GM04503 (cell line): ENCODE measurements around the gene CSNK1G2.

Experiments
- DNase-seq: peaks from one replicate; pipeline ENCODE4 v3.0.0-alpha.2; 2012; ENCODE audit warnings: low read depth

CSNK1G2 gene

DNA sequence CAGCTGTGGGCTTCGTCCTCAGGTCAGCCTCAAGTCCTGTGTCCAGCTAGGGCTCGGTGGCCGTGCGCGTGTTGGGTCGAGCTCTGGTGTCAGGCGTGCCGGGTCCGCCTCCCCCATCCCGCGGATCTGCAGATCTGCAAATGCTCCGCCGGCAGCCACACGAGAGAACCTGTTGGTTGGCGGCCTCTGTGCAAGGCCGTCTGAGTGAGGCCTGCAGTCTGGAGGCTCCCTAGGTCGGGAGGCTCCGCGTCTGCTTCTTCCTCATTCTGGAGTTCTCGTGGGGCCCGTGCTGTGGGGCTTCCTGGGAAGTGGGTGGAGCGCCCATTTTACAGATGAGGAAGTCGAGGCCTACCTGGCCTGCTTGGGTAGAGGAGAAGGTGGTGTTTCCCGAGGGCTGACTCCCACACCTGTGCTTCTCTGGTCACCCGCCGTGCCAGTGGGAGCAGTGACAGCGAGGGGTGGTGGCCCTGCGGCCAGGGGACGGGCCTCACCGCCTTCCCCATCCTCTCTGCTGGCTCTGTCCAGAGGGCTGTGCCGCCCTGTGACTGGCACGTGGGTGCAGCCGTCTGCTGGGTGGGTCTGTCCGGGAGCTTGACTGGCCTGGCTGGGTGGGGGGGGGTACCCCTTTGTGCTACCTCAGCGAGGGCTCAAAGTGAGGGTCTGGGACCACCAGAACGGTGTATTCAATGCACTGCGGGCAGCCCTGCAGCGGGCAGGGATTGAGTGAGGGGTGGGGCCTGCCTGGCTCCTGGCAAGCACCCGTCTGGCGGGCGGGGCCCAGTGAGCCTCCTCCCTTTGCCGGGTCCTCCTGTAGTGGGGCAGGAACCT lies 3.3 kb downstream of the CSNK1G2 start:
- no peak for DNase-seq

DNA sequence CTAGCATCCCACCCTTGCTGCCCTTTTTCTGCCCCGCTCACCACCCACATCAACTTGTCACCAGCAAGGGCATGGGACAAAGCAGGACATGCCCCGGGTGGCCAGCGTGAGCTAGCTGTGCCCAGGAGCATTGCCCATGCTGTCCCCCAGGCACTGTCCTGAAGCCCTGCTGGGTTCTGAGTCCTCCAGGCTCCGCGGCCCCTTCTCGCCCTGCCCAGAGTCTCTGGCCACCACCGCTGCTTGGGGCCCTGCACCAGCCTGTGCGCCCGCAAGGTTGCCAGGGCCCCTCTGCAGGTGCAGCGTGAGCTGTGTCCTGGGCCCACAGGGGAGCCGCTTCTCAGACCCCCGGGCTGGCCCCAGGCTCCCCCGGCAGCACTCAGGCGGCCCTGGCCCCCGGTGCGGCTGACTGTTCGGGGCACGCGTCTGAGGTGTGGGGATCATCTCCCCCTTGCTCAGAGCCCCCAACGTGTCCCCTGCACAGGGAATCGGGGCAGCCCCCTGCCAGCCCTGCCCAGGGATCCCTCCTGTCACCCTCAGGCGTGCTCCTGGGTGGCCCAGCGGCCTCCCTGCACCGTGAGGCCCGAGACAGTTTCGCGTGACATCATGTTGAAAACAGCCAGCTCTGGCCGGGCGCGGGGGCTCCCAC lies 4.1 kb downstream of the CSNK1G2 start:
- DNase-seq, result no peak

DNA sequence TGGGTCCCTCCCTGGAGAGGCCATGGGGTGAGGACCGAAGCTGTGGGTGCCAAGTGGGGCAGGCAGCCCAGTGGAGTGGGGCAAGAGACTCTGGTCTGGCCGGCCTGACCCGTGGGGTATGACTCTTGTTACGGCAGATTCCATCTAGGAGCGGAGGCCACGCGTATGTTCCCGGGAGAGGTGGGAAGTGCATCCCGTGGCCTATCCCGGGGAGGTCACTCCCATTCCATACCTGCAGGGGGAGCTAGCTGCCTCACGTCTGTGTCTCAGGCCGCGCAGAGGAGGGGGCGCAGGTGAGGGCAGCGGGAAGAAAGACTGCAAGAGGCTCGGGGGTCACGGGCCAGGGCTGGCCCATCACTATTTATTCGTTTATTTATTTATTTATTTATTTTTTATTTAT lies 4.9 kb downstream of the CSNK1G2 start:
- DNase-seq, result no peak

DNA sequence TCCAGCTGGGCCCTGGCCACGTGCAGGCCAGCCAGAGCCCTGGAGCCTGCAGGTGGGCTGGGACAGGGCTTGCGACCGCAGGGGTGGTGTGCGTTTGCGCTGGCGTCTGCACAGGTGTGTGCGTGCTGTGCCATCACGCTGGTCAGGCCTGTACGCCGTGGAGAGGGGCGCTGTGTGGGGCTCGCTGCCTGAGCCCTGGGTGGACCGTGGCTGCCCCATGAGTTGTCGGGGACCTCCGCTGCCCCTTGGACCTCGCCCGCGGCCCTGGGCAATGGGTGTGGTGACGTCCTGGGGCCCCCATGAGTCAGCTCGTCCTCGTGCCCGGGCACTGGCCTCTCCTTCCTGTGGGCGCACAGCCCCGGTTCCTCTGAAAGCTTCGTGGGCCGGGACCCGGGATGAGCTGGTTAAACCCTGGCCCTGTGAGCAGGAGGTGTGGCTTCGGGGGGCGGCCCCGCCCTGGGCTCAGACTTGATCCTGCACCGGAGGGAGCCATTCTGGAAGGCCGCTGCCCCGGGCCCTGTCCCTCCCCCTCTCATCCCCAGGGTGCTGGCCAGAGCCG lies 6.8 kb downstream of the CSNK1G2 start:
- DNase-seq, result no peak

DNA sequence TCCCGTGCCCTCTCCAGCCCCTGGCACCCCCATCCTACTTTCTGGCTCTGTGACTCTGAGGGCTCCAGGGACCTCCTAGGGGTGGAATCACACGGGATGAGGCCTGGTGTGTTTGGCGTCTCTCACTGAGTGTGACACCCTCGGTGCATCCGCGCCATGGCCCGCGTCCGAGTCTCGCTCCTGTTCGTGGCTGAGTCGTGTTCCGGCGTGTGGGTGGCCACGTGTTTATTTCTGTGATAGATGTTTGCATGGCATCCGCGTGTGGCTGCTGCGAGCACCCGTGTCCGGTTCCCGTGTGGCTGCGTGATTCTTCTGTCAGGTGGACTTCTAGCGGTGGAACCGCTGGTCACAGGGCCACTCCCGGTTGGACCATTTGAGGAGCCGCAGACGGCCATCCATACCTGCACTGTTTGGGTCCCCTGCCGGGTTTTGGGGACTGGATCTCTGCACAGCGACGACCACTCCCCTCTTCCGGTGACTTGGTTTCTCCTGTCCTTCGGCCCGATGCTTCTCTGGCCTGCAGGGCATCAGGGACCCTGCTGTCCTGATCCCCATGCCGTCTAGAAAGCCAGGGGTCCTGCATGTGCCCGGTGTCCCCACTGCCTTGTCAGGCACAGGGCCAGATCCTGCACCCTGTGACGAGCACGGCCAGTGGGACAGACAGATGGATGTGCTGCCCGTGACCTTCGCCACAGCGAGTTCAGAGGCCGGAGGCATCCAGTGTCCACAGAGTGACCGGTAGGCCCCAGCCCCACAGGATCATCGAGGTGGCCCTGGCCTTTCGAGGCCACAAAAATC lies 8.5 kb downstream of the CSNK1G2 start:
- DNase-seq, result no peak

DNA sequence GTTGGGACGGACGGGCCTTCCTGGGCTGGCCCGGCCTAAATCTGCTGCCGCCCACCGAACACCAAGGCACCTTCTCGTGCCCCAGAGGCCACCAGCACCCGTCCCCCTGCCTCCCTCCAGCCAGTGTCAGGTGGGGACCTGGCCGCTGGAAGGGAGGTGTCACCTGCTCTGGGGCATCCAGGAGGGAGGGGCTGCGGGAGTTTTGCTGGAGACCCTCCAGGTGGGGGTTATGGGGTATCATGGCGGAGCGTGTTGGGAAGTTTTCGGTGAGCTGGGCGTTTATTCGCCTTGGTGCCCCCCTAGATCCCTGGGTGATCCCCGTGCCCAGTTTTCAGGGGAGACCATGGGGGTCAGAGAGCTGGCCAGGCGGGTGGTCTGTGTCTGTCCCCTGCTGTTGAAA lies 9.7 kb downstream of the CSNK1G2 start:
- no peak for DNase-seq

DNA sequence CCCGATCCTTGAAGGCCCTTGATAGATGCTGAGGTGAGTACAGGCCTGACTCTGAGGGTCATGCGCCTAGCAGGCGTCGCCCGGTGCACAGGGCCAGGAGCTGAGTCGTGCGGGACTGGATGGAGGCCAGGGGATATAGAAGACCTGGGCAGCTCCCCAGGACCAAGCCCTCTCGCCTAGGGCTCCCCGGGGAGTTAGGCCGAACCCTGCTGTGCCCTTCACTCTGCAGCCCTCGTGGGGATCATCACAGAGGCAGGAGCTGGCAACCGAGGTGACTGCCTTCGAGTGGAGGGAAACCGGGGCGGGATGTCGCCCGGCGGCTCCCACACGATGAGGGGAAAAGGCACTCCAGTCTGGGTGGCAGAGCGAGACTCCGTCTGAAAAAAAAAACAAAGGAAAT lies 11.7 kb downstream of the CSNK1G2 start:
- DNase-seq, result no peak

DNA sequence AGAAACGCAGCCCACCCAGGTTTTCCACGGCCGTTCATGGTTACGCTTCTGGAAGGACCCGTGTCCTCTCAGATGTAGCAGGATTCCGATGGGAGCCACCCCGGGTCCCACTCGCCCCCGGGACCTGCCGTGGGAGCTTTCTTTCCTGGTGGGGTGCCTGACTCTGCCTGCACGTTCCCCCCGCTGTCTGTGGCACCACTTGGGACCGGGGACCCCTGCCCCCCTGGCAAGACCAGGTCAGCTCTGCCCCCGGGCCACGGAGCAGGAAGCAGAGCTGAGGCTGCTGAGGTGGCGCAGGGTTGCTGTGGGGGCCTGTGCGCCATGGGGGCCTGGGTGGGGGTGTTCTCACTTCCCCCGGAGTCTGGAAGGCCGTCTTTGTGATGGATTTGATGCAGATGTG lies 12.1 kb downstream of the CSNK1G2 start:
- DNase-seq, result no peak

DNA sequence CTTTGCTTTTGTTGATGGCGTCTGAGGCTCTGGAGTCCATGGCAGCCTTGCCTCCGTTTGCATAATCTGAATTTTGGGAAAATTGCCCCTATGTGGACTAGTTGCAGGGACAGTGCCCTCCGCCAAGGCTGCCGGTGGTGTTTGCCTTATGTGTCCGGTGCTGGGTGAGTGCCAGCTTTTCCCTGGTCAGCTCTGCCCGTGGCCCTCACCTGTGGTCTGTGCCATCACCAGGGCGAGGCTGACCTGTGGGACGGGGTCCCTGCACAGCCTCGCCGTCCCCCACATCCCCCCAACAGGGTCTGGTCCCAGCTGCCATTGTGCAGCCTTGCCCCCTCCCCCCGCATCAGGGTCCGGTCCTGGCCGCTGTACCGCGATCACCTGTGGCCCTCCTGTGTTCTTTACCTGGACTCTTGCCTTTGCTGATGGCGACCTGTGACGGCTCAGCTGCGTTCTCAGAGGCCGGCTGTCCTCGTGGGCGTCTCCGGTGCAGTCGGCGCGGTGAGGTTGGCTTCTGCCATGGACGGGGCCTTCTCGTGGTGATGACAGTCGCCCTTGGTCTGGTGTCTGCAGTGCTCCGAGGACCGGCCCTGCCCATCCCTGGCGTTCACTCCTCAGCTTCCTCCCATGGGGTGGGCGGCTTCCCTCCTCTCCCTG lies 12.6 kb downstream of the CSNK1G2 start:
- no peak for DNase-seq

DNA sequence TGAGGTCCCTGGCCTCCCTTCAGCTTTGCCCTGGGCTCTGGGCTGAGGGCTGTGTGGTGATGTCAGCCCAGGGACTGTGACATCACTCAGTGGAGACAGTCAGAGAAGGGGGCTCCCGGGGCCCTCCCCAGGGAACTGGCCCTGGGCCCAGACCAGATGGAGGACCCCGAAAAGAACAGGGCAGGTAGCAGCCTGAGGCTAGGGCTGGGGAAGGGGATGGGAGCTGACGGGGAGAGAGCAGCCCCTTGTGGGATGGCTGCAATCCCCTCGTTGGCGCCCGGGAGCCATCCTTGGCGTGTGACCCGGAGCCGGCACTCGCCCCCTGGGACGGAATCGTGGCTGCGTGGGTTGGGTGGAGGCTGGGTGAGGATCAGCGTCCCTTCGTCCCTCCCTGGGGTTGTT lies 13.6 kb downstream of the CSNK1G2 start:
- DNase-seq, result no peak

DNA sequence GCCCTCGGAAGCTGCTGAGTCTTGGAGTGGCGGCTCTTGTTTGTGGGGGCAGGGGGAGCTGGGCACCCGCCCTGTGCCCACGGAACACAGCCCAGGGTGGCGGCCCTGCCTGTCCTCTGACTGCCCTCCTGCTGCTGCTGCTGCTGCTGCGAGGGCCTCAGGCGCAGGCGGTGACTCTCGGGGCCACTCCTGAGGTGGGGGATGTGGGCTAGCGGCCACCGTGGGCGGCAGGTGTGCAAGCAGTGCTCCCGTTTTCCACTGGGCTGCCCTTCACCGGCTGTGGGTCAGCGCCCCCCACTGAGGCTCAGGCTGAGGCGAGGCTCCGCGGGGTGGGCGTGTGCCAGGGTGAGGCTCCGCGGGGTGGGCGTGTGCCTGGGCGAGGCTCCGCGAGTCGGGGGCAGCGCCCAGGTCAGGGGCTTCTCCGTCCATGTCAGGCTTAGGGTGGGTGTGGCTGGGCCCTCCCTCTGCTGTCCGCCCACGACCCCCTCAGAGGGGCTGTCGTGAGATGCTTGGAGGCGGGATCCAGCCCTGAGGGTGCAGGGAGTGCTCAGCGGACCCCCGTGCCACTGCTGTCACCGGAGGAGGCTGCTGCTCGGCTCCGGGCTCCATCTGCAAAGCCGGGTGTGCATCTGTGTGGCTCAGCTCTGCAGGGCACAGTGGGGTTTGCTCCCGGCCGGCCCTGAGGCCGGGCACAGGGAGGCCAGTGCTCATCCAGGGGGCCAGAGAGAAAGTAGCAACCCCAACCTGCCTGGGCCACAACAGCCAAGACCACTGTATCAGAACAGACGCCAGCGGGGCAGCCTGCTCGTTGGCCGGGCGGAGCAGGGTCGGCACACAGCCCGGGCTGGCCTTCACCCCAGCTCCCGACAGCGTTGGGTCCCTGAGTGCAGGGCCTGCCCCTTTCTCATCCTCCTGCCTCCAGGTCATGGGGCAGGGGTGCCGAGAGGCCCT lies 14.5 kb downstream of the CSNK1G2 start:
- no peak for DNase-seq

DNA sequence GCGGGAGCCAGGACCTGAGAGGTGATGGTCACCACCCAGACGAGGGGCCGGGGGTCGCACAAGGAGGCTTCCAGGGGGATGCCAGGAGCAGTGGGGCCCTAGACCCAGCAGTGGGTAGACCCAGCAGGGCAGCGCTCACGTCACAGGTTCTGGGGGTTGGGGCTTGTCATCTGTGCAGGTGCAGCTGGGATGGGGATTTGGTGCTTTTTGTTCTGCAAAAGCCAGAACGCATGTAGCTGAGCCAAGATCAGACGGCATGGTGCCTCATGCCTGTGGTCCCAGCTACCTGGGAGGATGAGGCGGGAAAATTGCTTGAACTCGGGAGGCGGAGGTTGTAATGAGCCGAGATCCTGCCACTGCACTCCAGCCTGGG lies 15.1 kb downstream of the CSNK1G2 start:
- no peak for DNase-seq

DNA sequence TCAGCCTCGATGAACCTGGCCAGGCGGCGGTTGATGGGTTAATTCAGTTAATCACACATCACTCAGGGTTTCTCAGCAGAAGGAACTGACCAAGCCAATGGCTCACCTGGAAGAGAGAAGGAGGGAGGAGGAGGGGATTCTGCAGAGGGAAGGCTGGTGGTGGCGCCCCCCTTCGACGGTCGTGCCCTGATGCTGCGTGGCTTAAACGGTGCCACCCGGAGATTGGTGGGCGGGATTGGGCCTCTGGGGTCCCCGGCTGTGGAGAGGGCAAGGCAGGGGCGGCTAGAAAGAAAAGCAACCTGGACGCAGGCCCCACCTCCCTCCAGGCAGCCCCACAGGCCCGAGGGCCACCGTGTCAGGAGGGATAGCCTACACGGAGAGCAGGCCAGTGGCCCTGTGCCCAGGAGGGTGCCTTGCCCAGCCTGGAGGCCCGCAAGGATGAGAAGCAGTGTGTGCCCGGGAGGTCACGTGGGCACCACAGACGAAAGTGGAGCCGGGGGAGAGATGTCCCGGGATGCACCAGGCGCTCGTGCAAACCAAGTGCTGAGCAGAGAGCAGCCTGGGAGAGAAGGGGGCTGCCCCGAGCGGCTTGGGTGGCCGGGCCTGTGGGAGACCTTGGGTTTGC lies 16.0 kb downstream of the CSNK1G2 start:
- no peak for DNase-seq

DNA sequence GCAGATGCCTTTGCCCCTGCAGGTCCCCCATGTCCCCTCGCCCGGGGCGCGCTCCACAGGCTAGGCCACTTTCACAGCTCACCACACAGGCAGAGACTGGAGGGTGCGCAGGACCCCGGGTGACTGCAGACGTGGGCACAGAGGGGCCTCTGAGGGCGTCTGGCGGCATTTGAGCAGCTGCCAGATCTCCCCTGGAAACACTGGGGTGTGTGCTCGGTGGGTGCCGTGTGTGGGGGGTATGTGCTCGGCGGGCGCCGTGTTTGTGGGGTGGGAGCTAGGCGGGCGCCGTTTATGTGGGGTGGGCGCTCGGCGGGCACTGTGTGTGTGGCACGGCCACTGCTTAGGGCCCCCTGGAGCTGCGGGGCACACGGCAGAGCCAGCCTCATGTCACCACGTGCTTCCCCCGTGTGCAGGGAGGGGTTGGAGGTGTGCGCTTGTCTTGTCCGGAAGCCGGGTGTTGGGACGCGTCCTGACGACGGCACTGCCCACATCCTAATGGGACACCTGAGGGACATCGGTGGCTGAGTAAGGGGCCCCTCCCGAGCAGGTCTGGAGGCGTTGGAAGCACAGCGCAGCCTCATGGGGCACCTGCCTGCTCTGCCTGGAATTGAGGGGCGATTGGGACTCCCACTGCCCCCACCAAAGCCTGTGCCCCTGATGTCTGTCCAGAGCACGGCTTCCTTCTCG lies 16.7 kb downstream of the CSNK1G2 start:
- DNase-seq, result no peak

DNA sequence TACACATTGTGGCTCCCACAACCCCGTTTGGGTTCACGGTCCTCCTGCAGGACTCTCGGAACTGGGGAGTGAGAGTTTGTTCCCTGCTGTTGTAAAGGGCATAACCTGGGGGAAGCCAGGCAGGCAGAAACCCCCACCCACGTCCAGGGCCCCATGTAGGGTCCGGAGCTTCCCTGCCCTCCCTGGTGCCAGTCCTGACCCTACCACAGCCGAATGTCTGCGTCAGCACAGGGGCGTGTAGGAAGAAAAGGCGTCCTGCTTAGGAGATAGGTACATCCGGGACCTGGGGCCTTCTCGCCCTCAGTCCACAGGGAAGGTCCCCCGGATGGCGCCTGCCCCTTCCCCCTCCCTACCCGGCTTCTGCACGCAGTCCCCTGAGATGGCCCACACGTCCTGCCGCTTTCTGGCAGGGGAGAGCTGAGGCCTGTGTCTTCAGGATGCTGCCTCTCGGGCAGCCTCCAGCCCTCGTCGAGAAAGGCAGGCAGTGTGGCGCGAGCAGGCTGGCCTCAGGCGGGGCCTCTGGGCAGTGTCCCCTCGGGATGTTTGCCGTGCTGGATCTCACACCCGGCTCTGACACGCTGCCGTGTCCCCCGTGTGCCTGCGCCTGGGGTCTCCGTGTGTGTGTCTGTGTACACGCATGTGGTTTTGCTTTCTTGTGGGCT lies 19.1 kb downstream of the CSNK1G2 start:
- DNase-seq, result no peak

DNA sequence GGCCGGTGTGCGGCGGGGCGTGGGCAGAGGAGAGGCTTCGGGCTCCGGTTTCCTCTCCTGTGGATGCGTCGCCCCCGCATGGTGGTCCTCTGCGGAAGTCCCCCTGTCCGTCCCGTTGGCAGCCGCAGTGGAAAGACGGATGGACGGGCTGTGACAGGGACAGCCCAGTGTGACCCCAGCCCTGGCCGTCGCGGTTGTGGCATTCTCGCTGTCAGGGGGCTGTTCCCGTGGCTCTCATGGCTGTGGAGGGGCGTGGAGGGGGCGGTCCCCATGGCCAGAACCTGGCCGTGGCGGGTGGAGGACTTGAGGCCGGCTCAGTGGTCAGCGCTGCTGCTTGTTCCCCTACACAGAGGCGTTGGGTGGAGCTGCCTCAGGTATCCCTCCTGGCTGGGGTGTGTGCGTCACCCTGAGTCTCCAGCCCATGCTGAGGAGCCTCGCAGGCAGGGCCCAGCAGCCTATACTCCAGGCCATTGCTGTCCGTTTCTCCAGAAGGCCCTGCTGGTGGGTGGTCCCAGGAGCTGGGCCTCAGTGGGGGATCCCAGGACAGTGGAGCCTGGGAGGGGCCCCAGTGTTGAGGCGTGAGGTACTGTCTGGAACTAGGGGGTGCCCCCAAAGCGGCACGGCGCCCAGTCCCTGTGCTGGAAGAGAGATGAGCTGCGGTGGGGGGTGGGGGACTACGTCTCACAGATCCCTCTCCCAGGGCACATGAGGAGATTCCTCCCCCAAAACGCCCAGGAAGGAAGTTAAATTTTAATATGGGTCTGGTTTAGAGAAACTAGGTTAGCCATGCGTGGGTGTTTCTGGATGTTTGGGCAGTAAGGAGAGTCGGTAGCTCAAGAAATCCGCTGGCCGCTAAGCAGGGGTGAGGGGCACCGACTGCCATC lies 20.3 kb downstream of the CSNK1G2 start:
- no peak for DNase-seq

DNA sequence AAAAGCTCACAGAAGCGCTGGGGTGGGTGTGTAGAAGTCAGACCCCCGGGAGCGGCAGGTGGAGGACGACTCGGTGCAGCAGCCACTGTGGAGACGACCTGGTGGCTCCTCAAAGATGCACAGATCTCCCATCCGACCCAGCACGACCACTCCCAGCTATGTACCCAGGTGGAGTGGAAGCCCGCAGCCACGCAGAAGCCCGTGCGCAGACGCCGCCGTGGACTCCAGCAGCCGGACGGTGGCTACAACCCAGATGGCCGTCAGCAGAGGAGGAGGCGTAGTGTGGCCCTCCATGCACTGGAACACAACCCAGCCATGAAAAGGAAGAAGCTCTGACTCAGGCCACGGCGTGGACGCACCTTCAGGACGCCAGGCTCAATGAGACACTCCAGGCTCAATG lies 21.7 kb downstream of the CSNK1G2 start:
- no peak for DNase-seq

DNA sequence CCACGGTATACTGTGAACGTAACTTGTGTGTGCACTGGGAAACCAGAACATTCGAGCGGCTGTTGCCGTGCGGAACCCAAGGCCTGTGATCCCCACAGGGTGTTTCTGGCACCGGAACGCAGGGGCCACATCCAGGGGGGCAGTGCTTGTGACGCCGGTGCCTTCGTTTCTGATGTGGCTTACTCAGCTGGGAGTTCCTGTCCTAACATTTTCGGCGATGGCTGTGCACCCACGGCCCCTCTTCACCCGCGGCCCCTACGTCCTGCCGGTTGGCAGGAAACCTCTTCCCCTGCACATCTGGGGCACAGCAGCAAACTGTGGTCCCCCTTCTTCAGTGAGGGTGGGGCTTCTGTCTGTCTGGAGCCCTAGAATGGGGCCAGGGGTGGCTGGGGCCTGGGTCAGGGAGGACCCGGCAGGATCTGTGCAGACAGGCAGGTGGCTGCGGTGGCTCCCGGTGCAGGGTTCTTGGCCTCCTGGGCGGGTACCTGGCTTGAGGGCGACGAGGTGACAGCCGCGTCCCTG lies 26.2 kb downstream of the CSNK1G2 start:
- DNase-seq, result no peak
